ENCODE data around the gene PPP1R16B.
"Not testable (repeated sequence)": the region's sequence is repeated elsewhere in the genome, so short reads cannot be mapped to it uniquely, and the experiment has no call there.

The PPP1R16B gene

GRCh38 chr20:38855356-38855755, 49.9 kb downstream of the PPP1R16B start:
- Histone ChIP-seq H3K4me1 (ENCODE audit: insufficient read depth, low read length) (no peaks in the 10 kb centered on the region), H3K9me3 (ENCODE audit: low read length) (no peaks in the 10 kb centered on the region), H3K36me3 (ENCODE audit: insufficient read depth, low read length) (no peaks in the 10 kb centered on the region), H2AFZ (ENCODE audit: low read depth, low read length) (no peak overlapping the region), H3K4me3 (ENCODE audit: low read length) (no peak overlapping the region), H3K27me3 (ENCODE audit: insufficient read depth, low read length) (no peaks in the 10 kb centered on the region)

GRCh38 chr20:38856570-38856969, 51.1 kb downstream of the PPP1R16B start:
- Histone ChIP-seq H3K4me3 (ENCODE audit: low read length) (no peak overlapping the region), H3K36me3 (ENCODE audit: insufficient read depth, low read length) (no peaks in the 10 kb centered on the region), H3K9me3 (ENCODE audit: low read length) (no peaks in the 10 kb centered on the region), H3K27me3 (ENCODE audit: insufficient read depth, low read length) (no peaks in the 10 kb centered on the region), H2AFZ (ENCODE audit: low read depth, low read length) (no peak overlapping the region), H3K4me1 (ENCODE audit: insufficient read depth, low read length) (no peaks in the 10 kb centered on the region)

GRCh38 chr20:38857703-38858102, 52.2 kb downstream of the PPP1R16B start:
- H3K4me3 ChIP-seq (ENCODE audit: low read length), result no peak overlapping the region
- H3K36me3 ChIP-seq (ENCODE audit: insufficient read depth, low read length), result no peaks in the 10 kb centered on the region
- H3K27me3 ChIP-seq (ENCODE audit: insufficient read depth, low read length), result no peaks in the 10 kb centered on the region
- no peaks in the 10 kb centered on the region for H3K4me1 ChIP-seq (ENCODE audit: insufficient read depth, low read length)
- H2AFZ ChIP-seq (ENCODE audit: low read depth, low read length), result no peak overlapping the region
- no peaks in the 10 kb centered on the region for H3K9me3 ChIP-seq (ENCODE audit: low read length)

GRCh38 chr20:38859070-38859690, 53.7 kb downstream of the PPP1R16B start:
- no peaks in the 10 kb centered on the region for H3K9me3 ChIP-seq (ENCODE audit: low read length)
- no peaks in the 10 kb centered on the region for H3K4me1 ChIP-seq (ENCODE audit: insufficient read depth, low read length)
- H3K36me3 ChIP-seq (ENCODE audit: insufficient read depth, low read length), result no peaks in the 10 kb centered on the region
- no peaks in the 10 kb centered on the region for H3K27me3 ChIP-seq (ENCODE audit: insufficient read depth, low read length)
- no peak overlapping the region for H2AFZ ChIP-seq (ENCODE audit: low read depth, low read length)
- H3K4me3 ChIP-seq (ENCODE audit: low read length), result no peak overlapping the region

GRCh38 chr20:38859857-38860256, 54.4 kb downstream of the PPP1R16B start:
- not testable (repeated sequence) for H3K4me3 ChIP-seq (ENCODE audit: low read length); H3K9me3 ChIP-seq (ENCODE audit: low read length); H3K27me3 ChIP-seq (ENCODE audit: insufficient read depth, low read length); H3K36me3 ChIP-seq (ENCODE audit: insufficient read depth, low read length); H2AFZ ChIP-seq (ENCODE audit: low read depth, low read length); H3K4me1 ChIP-seq (ENCODE audit: insufficient read depth, low read length)

- H3K9me3 ChIP-seq (ENCODE audit: low read length), result no peaks in the 10 kb centered on the region
- no peak overlapping the region for H2AFZ ChIP-seq (ENCODE audit: low read depth, low read length)
- H3K4me3 ChIP-seq (ENCODE audit: low read length), result no peak overlapping the region
- no peaks in the 10 kb centered on the region for H3K36me3 ChIP-seq (ENCODE audit: insufficient read depth, low read length)
- no peaks in the 10 kb centered on the region for H3K27me3 ChIP-seq (ENCODE audit: insufficient read depth, low read length)
- no peaks in the 10 kb centered on the region for H3K4me1 ChIP-seq (ENCODE audit: insufficient read depth, low read length)
These were observed 55.5 kb downstream of the PPP1R16B start for GRCh38 chr20:38861071-38861401.

- Histone ChIP-seq H2AFZ (ENCODE audit: low read depth, low read length) (no peak overlapping the region), H3K36me3 (ENCODE audit: insufficient read depth, low read length) (no peaks in the 10 kb centered on the region), H3K4me1 (ENCODE audit: insufficient read depth, low read length) (no peaks in the 10 kb centered on the region), H3K27me3 (ENCODE audit: insufficient read depth, low read length) (no peaks in the 10 kb centered on the region), H3K4me3 (ENCODE audit: low read length) (no peak overlapping the region), H3K9me3 (ENCODE audit: low read length) (no peaks in the 10 kb centered on the region)
These were observed 56.7 kb downstream of the PPP1R16B start for GRCh38 chr20:38862226-38862625.

GRCh38 chr20:38863024-38863851, 57.7 kb downstream of the PPP1R16B start:
- no peak overlapping the region for H2AFZ ChIP-seq (ENCODE audit: low read depth, low read length)
- H3K4me3 ChIP-seq (ENCODE audit: low read length), result no peak overlapping the region
- H3K9me3 ChIP-seq (ENCODE audit: low read length), result no peaks in the 10 kb centered on the region
- no peaks in the 10 kb centered on the region for H3K36me3 ChIP-seq (ENCODE audit: insufficient read depth, low read length)
- H3K4me1 ChIP-seq (ENCODE audit: insufficient read depth, low read length), result no peaks in the 10 kb centered on the region
- no peaks in the 10 kb centered on the region for H3K27me3 ChIP-seq (ENCODE audit: insufficient read depth, low read length)

GRCh38 chr20:38864662-38865061, 59.2 kb downstream of the PPP1R16B start:
- no peaks in the 10 kb centered on the region for H3K36me3 ChIP-seq (ENCODE audit: insufficient read depth, low read length)
- H3K9me3 ChIP-seq (ENCODE audit: low read length), result no peaks in the 10 kb centered on the region
- H2AFZ ChIP-seq (ENCODE audit: low read depth, low read length), result no peak overlapping the region
- no peaks in the 10 kb centered on the region for H3K27me3 ChIP-seq (ENCODE audit: insufficient read depth, low read length)
- H3K4me3 ChIP-seq (ENCODE audit: low read length), result no peak overlapping the region
- no peaks in the 10 kb centered on the region for H3K4me1 ChIP-seq (ENCODE audit: insufficient read depth, low read length)

GRCh38 chr20:38866265-38867061, 61.0 kb downstream of the PPP1R16B start:
- H3K4me1 ChIP-seq (ENCODE audit: insufficient read depth, low read length), result no peaks in the 10 kb centered on the region
- H2AFZ ChIP-seq (ENCODE audit: low read depth, low read length), result no peak overlapping the region
- no peaks in the 10 kb centered on the region for H3K9me3 ChIP-seq (ENCODE audit: low read length)
- no peaks in the 10 kb centered on the region for H3K27me3 ChIP-seq (ENCODE audit: insufficient read depth, low read length)
- no peak overlapping the region for H3K4me3 ChIP-seq (ENCODE audit: low read length)
- H3K36me3 ChIP-seq (ENCODE audit: insufficient read depth, low read length), result no peaks in the 10 kb centered on the region

- H3K36me3 ChIP-seq (ENCODE audit: insufficient read depth, low read length), result no peaks in the 10 kb centered on the region
- no peak overlapping the region for H2AFZ ChIP-seq (ENCODE audit: low read depth, low read length)
- H3K27me3 ChIP-seq (ENCODE audit: insufficient read depth, low read length), result no peaks in the 10 kb centered on the region
- H3K9me3 ChIP-seq (ENCODE audit: low read length), result no peaks in the 10 kb centered on the region
- H3K4me1 ChIP-seq (ENCODE audit: insufficient read depth, low read length), result no peaks in the 10 kb centered on the region
- H3K4me3 ChIP-seq (ENCODE audit: low read length), result no peak overlapping the region
These were observed 61.5 kb downstream of the PPP1R16B start for GRCh38 chr20:38867062-38867359.

GRCh38 chr20:38870733-38871559, 65.4 kb downstream of the PPP1R16B start:
- Histone ChIP-seq H2AFZ (ENCODE audit: low read depth, low read length) (no peak overlapping the region), H3K4me1 (ENCODE audit: insufficient read depth, low read length) (no peaks in the 10 kb centered on the region), H3K4me3 (ENCODE audit: low read length) (no peak overlapping the region), H3K36me3 (ENCODE audit: insufficient read depth, low read length) (no peaks in the 10 kb centered on the region), H3K9me3 (ENCODE audit: low read length) (no peaks in the 10 kb centered on the region), H3K27me3 (ENCODE audit: insufficient read depth, low read length) (no peaks in the 10 kb centered on the region)

GRCh38 chr20:38871560-38871953, 66.1 kb downstream of the PPP1R16B start:
- no peak overlapping the region for H2AFZ ChIP-seq (ENCODE audit: low read depth, low read length)
- no peaks in the 10 kb centered on the region for H3K4me1 ChIP-seq (ENCODE audit: insufficient read depth, low read length)
- no peaks in the 10 kb centered on the region for H3K9me3 ChIP-seq (ENCODE audit: low read length)
- H3K36me3 ChIP-seq (ENCODE audit: insufficient read depth, low read length), result no peaks in the 10 kb centered on the region
- no peak overlapping the region for H3K4me3 ChIP-seq (ENCODE audit: low read length)
- H3K27me3 ChIP-seq (ENCODE audit: insufficient read depth, low read length), result no peaks in the 10 kb centered on the region
